ENCODE results near the gene DNAH7. TPM values are rescaled to one million over a fixed set of nuclear protein-coding genes. Genes with fewer than 3 reads are reported as not detected.
"Not testable (repeated sequence)": the region's sequence is repeated elsewhere in the genome, so short reads cannot be mapped to it uniquely, and the experiment has no call there.

Gene DNAH7
- total RNA-seq, 4 donors from 2014 or later = 0.05 to 0.07 (median 0.05) TPM; not detected in 1

DNA sequence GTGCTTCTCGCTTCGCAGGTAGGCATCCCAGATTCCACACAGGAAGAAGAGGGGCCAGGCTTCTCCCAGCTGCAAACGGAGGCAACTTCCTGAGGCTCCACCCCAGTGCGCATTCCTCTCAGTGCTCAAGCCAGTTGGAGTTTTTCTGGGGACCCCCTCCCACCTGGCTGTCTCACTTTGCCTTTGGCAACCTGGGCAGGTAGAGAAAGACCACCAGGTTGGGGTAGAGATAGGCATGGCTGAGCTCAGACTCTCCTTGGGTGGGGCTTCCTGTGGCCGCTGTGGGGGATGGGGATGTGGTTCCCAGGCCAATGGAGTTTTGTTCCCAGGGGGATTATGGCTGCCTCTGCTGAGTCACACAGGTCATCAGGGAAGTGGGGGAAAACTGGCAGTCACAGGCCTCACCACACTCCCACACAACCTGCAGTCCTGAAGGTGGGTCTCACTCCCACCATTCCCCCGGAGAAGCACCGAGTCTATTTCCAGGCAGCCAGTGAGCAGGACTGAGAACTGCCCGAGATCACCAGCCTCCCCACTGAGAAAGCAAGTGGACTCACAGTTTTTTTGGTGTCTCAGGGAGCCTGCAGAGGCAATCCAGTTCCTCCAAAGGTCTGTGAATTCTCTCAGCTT is 373.5 kb downstream of the DNAH7 start:
- intact Hi-C loops (cut with DNase I; ENCODE audit: low total_unique reads) = no loop called here
- in situ Hi-C loops (cut with MboI; ENCODE audit: low sequenced_read_pairs in 4 of 4) = no loop called here
- peaks cover 0 to 10% of the 10 kb centered on the region in 2 donors for H3K36me3 ChIP-seq
- no peak for TF ChIP-seq POLR2A (IDR thresholded peaks at IDR 0.05)
- TF ChIP-seq, protein P1, sequence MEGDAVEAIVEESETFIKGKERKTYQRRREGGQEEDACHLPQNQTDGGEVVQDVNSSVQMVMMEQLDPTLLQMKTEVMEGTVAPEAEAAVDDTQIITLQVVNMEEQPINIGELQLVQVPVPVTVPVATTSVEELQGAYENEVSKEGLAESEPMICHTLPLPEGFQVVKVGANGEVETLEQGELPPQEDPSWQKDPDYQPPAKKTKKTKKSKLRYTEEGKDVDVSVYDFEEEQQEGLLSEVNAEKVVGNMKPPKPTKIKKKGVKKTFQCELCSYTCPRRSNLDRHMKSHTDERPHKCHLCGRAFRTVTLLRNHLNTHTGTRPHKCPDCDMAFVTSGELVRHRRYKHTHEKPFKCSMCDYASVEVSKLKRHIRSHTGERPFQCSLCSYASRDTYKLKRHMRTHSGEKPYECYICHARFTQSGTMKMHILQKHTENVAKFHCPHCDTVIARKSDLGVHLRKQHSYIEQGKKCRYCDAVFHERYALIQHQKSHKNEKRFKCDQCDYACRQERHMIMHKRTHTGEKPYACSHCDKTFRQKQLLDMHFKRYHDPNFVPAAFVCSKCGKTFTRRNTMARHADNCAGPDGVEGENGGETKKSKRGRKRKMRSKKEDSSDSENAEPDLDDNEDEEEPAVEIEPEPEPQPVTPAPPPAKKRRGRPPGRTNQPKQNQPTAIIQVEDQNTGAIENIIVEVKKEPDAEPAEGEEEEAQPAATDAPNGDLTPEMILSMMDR (IDR thresholded peaks at IDR 0.05 in 4 of 5, conservative IDR thresholded peaks at IDR 0.05 in 1 of 5) = no peak
- H3K27me3 ChIP-seq = no peaks in the 10 kb centered on the region
- ATAC-seq (no peak), DNase-seq (no peak)
- H3K9me3 ChIP-seq = no peaks in the 10 kb centered on the region
- no peak overlapping the region for H3K27ac ChIP-seq
- no peaks in the 10 kb centered on the region for H3K4me1 ChIP-seq
- no peak overlapping the region for H3K4me3 ChIP-seq

DNA sequence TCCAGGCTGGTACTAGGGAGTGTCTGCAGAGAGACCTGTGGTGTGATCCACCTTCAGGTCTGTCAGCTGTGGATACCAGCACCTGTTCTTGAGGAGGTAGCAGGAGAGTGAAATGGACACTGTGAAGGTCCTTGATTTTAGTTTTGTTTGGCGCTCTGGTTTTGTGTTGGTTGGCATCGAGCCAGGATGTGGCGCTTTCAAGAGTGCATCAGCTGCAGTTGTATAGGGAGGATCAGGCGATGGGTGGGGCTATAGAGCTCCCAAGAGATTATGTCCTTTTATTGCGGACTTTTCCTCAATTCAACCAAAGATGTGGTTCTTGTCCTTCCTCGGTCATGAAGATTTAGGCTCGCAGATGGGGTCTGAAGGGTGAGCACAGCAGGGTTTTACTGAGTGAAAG is 374.1 kb downstream of the DNAH7 start:
- in situ Hi-C loops (cut with MboI; ENCODE audit: low sequenced_read_pairs in 4 of 4) = no loop called here

DNA sequence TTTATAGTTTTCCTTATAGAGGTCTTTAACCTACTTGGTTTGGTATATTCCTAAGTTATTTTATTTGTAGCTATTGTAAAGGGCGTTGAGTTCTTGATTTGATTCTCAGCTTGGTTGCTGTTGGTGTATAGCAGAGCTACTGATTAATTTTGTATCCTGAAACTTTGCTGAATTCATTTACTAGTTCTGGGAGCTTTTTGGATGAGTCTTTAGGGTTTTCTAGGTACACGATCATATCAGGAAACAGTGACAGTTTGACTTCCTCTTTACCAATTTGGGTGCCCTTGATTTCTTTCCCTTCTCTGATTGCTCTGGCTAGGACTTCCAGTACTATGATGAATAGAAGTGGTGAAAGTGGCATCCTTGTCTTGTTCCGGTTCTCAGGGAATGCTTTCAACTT is 376.1 kb downstream of the DNAH7 start:
- DNase-seq; H3K36me3 ChIP-seq; in situ Hi-C loops (cut with MboI; ENCODE audit: low sequenced_read_pairs in 4 of 4); H3K9me3 ChIP-seq; intact Hi-C loops (cut with DNase I; ENCODE audit: low total_unique reads); H3K27ac ChIP-seq; H3K4me3 ChIP-seq; H3K4me1 ChIP-seq; H3K27me3 ChIP-seq; ATAC-seq: not testable (repeated sequence)

More for the DNA sequence above, 374.1 kb downstream of the DNAH7 start:
- H3K27ac ChIP-seq = no peak overlapping the region
- intact Hi-C loops (cut with DNase I; ENCODE audit: low total_unique reads) = no loop called here
- peaks cover 0 to 10% of the 10 kb centered on the region in 2 donors for H3K36me3 ChIP-seq
- H3K4me1 ChIP-seq = no peaks in the 10 kb centered on the region
- no peak overlapping the region for H3K4me3 ChIP-seq
- no peaks in the 10 kb centered on the region for H3K27me3 ChIP-seq
- TF ChIP-seq, protein P1 (IDR thresholded peaks at IDR 0.05 in 4 of 5, conservative IDR thresholded peaks at IDR 0.05 in 1 of 5) = no peak
- no peak for TF ChIP-seq POLR2A (IDR thresholded peaks at IDR 0.05)
- no peaks in the 10 kb centered on the region for H3K9me3 ChIP-seq
- ATAC-seq = no peak
- DNase-seq = no peak

Other genes starting within 250 kb of the DNAH7 start
- gene STK17B, start 102.7 kb upstream of the DNAH7 start, total RNA-seq = 10 to 100 TPM in 1 of 4 donors, 1 to 10 TPM in 3; 4.4 to 11.5 (median 8.8) TPM

All from gastrocnemius medialis (tissue), 4 donors.